ENCODE data around the gene IL33.

GRCh38 chr9:6270896-6271295 is 55.3 kb downstream of the IL33 start:
- TF ChIP-seq CSRNP3 (CRISPR knock-in tag; IDR thresholded peaks at IDR 0.05) (no peak), ARNTL (CRISPR knock-in tag; IDR thresholded peaks at IDR 0.05; ENCODE audit: borderline replicate concordance, low read depth) (no peak), TCF4 (CRISPR knock-in tag; IDR thresholded peaks at IDR 0.05; ENCODE audit: borderline replicate concordance) (no peak)
- TF ChIP-seq, protein P1, sequence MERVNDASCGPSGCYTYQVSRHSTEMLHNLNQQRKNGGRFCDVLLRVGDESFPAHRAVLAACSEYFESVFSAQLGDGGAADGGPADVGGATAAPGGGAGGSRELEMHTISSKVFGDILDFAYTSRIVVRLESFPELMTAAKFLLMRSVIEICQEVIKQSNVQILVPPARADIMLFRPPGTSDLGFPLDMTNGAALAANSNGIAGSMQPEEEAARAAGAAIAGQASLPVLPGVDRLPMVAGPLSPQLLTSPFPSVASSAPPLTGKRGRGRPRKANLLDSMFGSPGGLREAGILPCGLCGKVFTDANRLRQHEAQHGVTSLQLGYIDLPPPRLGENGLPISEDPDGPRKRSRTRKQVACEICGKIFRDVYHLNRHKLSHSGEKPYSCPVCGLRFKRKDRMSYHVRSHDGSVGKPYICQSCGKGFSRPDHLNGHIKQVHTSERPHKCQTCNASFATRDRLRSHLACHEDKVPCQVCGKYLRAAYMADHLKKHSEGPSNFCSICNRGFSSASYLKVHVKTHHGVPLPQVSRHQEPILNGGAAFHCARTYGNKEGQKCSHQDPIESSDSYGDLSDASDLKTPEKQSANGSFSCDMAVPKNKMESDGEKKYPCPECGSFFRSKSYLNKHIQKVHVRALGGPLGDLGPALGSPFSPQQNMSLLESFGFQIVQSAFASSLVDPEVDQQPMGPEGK (CRISPR knock-in tag; IDR thresholded peaks at IDR 0.05; ENCODE audit: borderline replicate concordance) = no peak

Measured in SK-N-SH treated with all-trans-retinoic acid at 6 μM for 48 hours (cell line).